HEK293 (cell line): ENCODE measurements around the gene ARPC5.

Source experiments
- CTCF ChIA-PET: fragments of 350-600 bp; formaldehyde crosslinking; extraction: SDS; loops from one replicate; lab custom pipeline; 2021; ENCODE audit warnings: antibody characterized with exemption; lab: Yijun Ruan, JAX
- POLR2A ChIA-PET: fragments of 300-600 bp; formaldehyde crosslinking; extraction: SDS; loops from one replicate; lab custom pipeline; 2020; ENCODE audit warnings: antibody characterized with exemption, inconsistent platforms; lab: Yijun Ruan, JAX
- H3K27ac ChIP-seq: fragments of 200-500 bp; sonication (Bioruptor generic); 2 replicates; pipeline ENCODE4 v1.5.1; 2014; ENCODE audit warnings: low read depth, low read length, control low read depth, inconsistent platforms; ENCODE audit errors: extremely low read depth
- H3K36me3 ChIP-seq, 2 experiments: fragments of 200-500 bp in 1 of 2; sonication (Bioruptor generic) in 1 of 2; 1 replicate in 1 of 2; 2 replicates in 1 of 2; pipeline ENCODE4 v1.5.1; 2014 to 2017; ENCODE audit warnings: inconsistent platforms in 2 of 2, low read length in 2 of 2; ENCODE audit not compliant: control insufficient read depth in 2 of 2, insufficient read depth in 1 of 2
- H3K4me1 ChIP-seq: fragments of 200-500 bp; sonication (Bioruptor generic); 2 replicates; pipeline ENCODE4 v1.5.1; 2014; ENCODE audit warnings: mild to moderate bottlenecking, low read length, inconsistent platforms; ENCODE audit not compliant: control insufficient read depth, insufficient read depth
- H3K4me3 ChIP-seq: 2 replicates; pipeline ENCODE4 v1.5.1; 2011; ENCODE audit warnings: low read depth, mild to moderate bottlenecking, control low read depth, low read length, moderate library complexity
- H3K9me3 ChIP-seq: fragments of 200-500 bp; sonication (Bioruptor generic); 2 replicates; pipeline ENCODE4 v1.5.1; 2014; ENCODE audit warnings: low read depth, low read length, inconsistent platforms; ENCODE audit not compliant: control insufficient read depth, insufficient read depth
- MYNN ChIP-seq: fragments of 450-650 bp; formaldehyde crosslinking; IDR thresholded peaks from 2 replicates; pipeline ENCODE4 v1.5.1; 2016; ENCODE audit warnings: missing biosample characterization, missing genetic modification characterization, borderline replicate concordance
- PRDM4 ChIP-seq: fragments of 450-650 bp; formaldehyde crosslinking; IDR thresholded peaks from 2 replicates; pipeline ENCODE4 v1.5.1; 2017; ENCODE audit warnings: missing biosample characterization, missing genetic modification characterization
- TCF7L2 ChIP-seq: IDR thresholded peaks from 2 replicates; pipeline ENCODE4 v1.6.1; 2011; ENCODE audit warnings: low read depth, mild to moderate bottlenecking, inconsistent platforms, low read length, moderate library complexity, borderline replicate concordance
- ZBTB17 ChIP-seq: fragments of 450-650 bp; formaldehyde crosslinking; IDR thresholded peaks from 2 replicates; pipeline ENCODE4 v1.5.1; 2016; ENCODE audit warnings: missing biosample characterization, missing genetic modification characterization
- ZBTB20 ChIP-seq: fragments of 450-650 bp; formaldehyde crosslinking; IDR thresholded peaks from 2 replicates; pipeline ENCODE4 v1.5.1; 2016; ENCODE audit warnings: missing biosample characterization, missing genetic modification characterization
- ZFP3 ChIP-seq: fragments of 450-650 bp; formaldehyde crosslinking; IDR thresholded peaks from 2 replicates; pipeline ENCODE4 v1.5.1; 2016; ENCODE audit warnings: low read depth, missing biosample characterization, missing genetic modification characterization
- ZNF138 ChIP-seq: fragments of 450-650 bp; formaldehyde crosslinking; IDR thresholded peaks from 2 replicates; pipeline ENCODE4 v1.5.1; 2016; ENCODE audit warnings: missing biosample characterization, missing genetic modification characterization, borderline replicate concordance
- ZNF335 ChIP-seq: fragments of 450-650 bp; formaldehyde crosslinking; conservative IDR thresholded peaks from 2 replicates; pipeline ENCODE4 v1.5.1; 2016; ENCODE audit warnings: missing biosample characterization, missing genetic modification characterization
- ZNF391 ChIP-seq: fragments of 450-650 bp; formaldehyde crosslinking; IDR thresholded peaks from 2 replicates; pipeline ENCODE4 v1.5.1; 2016; ENCODE audit warnings: low read depth, missing biosample characterization, missing genetic modification characterization, borderline replicate concordance
- ZNF596 ChIP-seq: fragments of 450-650 bp; IDR thresholded peaks from 2 replicates; pipeline ENCODE4 v1.5.0; 2018; ENCODE audit warnings: missing biosample characterization, mild to moderate bottlenecking, missing genetic modification characterization, moderate library complexity
- ZNF600 ChIP-seq: fragments of 450-650 bp; formaldehyde crosslinking; IDR thresholded peaks from 2 replicates; pipeline ENCODE4 v1.5.1; 2016; ENCODE audit warnings: missing biosample characterization, missing genetic modification characterization
- ZNF768 ChIP-seq: fragments of 450-650 bp; formaldehyde crosslinking; IDR thresholded peaks from 2 replicates; pipeline ENCODE4 v1.5.1; 2018; ENCODE audit warnings: missing biosample characterization, mild to moderate bottlenecking, missing genetic modification characterization
- TF ChIP-seq, protein P1 (sequence below): fragments of 450-650 bp; formaldehyde crosslinking; IDR thresholded peaks from 2 replicates; pipeline ENCODE4 v1.5.1; 2016; ENCODE audit warnings: missing biosample characterization, missing genetic modification characterization
- TF ChIP-seq, protein P2 (sequence below): fragments of 450-650 bp; formaldehyde crosslinking; IDR thresholded peaks from 2 replicates; pipeline ENCODE4 v1.5.1; 2016; ENCODE audit warnings: missing biosample characterization, missing genetic modification characterization, borderline replicate concordance
- TF ChIP-seq, protein P3 (sequence below): fragments of 450-650 bp; formaldehyde crosslinking; IDR thresholded peaks from 2 replicates; pipeline ENCODE4 v1.5.1; 2016; ENCODE audit warnings: missing biosample characterization, missing genetic modification characterization

The ARPC5 gene

GRCh38 chr1:183636783-183637182 lies 1.2 kb upstream of the ARPC5 start (continued):
- TF ChIP-seq ZNF596 (tag by site-specific recombination) (no peak), PRDM4 (tag by site-specific recombination) (no peak), TCF7L2 (no peak), ZFP3 (tag by site-specific recombination) (no peak)

DNA sequence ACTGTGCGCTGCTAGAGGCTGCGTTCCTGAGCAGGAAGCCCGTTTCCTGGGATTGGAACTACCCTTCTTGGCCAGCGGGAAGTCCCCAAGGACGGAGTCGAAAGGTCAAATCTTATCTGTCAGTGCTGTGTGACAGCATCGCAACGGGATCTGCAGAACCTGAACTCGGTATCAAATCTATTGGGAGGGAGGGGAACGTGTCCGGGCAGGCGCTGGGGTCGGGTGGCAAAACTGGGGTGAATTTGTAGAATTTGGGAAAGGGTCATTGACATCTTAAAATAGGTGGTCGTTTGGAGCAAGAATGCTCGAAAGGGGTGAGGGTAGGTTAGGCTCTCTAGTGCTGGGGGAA lies 725 bp upstream of the ARPC5 start:
- CTCF ChIA-PET: no interaction called here

More for the DNA sequence above, 725 bp upstream of the ARPC5 start:
- H3K4me3 ChIP-seq: peak overlapping the region; percentile 96
- no peaks in the 10 kb centered on the region for H3K9me3 ChIP-seq
- H3K36me3 ChIP-seq: peaks cover 0 to 3% of the 10 kb centered on the region in 2 experiments; a peak in 1 of 3 replicates
- no peak overlapping the region for H3K27ac ChIP-seq
- POLR2A ChIA-PET: interaction anchor here (1.5 kb wide), 1 partner anchor 415 kb away, joined by 4 read pairs; the partner anchor contains the start of gene TSEN15
- H3K4me1 ChIP-seq: peaks cover 14% of the 10 kb centered on the region; the same call in 1 of the 2 replicates
- TF ChIP-seq ZNF335 (tag by site-specific recombination) (peak; percentile 43), ZNF391 (no peak), ZNF600 (tag by site-specific recombination) (peak; percentile 10; the same call in 1 of the 2 replicates), ZNF138 (tag by site-specific recombination) (no peak), ZNF768 (no peak), MYNN (0 out of 2 replicates have a peak, but pooled peaks have one; percentile 1), ZBTB17 (tag by site-specific recombination) (0 out of 2 replicates have a peak, but pooled peaks have one; percentile 47), ZBTB20 (tag by site-specific recombination) (peak; percentile 65)
- TF ChIP-seq, protein P1, sequence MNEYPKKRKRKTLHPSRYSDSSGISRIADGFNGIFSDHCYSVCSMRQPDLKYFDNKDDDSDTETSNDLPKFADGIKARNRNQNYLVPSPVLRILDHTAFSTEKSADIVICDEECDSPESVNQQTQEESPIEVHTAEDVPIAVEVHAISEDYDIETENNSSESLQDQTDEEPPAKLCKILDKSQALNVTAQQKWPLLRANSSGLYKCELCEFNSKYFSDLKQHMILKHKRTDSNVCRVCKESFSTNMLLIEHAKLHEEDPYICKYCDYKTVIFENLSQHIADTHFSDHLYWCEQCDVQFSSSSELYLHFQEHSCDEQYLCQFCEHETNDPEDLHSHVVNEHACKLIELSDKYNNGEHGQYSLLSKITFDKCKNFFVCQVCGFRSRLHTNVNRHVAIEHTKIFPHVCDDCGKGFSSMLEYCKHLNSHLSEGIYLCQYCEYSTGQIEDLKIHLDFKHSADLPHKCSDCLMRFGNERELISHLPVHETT (tag by site-specific recombination): peak; percentile 43; the same call in 1 of the 2 replicates
- TF ChIP-seq, protein P2, sequence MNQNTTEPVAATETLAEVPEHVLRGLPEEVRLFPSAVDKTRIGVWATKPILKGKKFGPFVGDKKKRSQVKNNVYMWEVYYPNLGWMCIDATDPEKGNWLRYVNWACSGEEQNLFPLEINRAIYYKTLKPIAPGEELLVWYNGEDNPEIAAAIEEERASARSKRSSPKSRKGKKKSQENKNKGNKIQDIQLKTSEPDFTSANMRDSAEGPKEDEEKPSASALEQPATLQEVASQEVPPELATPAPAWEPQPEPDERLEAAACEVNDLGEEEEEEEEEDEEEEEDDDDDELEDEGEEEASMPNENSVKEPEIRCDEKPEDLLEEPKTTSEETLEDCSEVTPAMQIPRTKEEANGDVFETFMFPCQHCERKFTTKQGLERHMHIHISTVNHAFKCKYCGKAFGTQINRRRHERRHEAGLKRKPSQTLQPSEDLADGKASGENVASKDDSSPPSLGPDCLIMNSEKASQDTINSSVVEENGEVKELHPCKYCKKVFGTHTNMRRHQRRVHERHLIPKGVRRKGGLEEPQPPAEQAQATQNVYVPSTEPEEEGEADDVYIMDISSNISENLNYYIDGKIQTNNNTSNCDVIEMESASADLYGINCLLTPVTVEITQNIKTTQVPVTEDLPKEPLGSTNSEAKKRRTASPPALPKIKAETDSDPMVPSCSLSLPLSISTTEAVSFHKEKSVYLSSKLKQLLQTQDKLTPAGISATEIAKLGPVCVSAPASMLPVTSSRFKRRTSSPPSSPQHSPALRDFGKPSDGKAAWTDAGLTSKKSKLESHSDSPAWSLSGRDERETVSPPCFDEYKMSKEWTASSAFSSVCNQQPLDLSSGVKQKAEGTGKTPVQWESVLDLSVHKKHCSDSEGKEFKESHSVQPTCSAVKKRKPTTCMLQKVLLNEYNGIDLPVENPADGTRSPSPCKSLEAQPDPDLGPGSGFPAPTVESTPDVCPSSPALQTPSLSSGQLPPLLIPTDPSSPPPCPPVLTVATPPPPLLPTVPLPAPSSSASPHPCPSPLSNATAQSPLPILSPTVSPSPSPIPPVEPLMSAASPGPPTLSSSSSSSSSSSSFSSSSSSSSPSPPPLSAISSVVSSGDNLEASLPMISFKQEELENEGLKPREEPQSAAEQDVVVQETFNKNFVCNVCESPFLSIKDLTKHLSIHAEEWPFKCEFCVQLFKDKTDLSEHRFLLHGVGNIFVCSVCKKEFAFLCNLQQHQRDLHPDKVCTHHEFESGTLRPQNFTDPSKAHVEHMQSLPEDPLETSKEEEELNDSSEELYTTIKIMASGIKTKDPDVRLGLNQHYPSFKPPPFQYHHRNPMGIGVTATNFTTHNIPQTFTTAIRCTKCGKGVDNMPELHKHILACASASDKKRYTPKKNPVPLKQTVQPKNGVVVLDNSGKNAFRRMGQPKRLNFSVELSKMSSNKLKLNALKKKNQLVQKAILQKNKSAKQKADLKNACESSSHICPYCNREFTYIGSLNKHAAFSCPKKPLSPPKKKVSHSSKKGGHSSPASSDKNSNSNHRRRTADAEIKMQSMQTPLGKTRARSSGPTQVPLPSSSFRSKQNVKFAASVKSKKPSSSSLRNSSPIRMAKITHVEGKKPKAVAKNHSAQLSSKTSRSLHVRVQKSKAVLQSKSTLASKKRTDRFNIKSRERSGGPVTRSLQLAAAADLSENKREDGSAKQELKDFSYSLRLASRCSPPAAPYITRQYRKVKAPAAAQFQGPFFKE: peak; percentile 96; the same call in 1 of the 2 replicates
- TF ChIP-seq, protein P3, sequence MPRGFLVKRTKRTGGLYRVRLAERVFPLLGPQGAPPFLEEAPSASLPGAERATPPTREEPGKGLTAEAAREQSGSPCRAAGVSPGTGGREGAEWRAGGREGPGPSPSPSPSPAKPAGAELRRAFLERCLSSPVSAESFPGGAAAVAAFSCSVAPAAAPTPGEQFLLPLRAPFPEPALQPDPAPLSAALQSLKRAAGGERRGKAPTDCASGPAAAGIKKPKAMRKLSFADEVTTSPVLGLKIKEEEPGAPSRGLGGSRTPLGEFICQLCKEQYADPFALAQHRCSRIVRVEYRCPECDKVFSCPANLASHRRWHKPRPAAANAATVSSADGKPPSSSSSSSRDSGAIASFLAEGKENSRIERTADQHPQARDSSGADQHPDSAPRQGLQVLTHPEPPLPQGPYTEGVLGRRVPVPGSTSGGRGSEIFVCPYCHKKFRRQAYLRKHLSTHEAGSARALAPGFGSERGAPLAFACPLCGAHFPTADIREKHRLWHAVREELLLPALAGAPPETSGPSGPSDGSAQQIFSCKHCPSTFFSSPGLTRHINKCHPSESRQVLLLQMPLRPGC: 0 out of 2 replicates have a peak, but pooled peaks have one; percentile 31
- TF ChIP-seq, all 188 proteins: peak for 8
